SH-SY5Y (cell line): ENCODE results near the gene RERE.

Experiments used
- GATA2 ChIP-seq: IDR thresholded peaks from 2 replicates; pipeline ENCODE4 v1.6.1; 2011; ENCODE audit warnings: mild to moderate bottlenecking, low read depth, low read length
- GATA3 ChIP-seq: IDR thresholded peaks from 2 replicates; pipeline ENCODE4 v1.6.1; 2011; ENCODE audit warnings: low read depth, mild to moderate bottlenecking, low read length, moderate library complexity

GRCh38 chr1:8437347-8437746 lies 380.1 kb downstream of the RERE start:
- TF ChIP-seq GATA2 (no peak), GATA3 (no peak)
